ENCODE results near the gene SAXO2.
"Not testable (repeated sequence)": the region's sequence is repeated elsewhere in the genome, so short reads cannot be mapped to it uniquely, and the experiment has no call there.

SAXO2 gene

GRCh38 chr15:82312586-82313349 lies 50.1 kb downstream of the SAXO2 start:
- POLR2A ChIA-PET, result no interaction called here
- no peak for DNase-seq (ENCODE audit: low read depth, low spot score)
- no peak overlapping the region for H3K4me3 ChIP-seq (ENCODE audit: low read depth, low read length)
- CTCF ChIA-PET, result no interaction called here
- no peak for TF ChIP-seq CTCF (IDR thresholded peaks at IDR 0.05; ENCODE audit: insufficient read depth, low read length, missing control alignments)

GRCh38 chr15:82313446-82313845 lies 50.8 kb downstream of the SAXO2 start:
- DNase-seq (ENCODE audit: low read depth, low spot score), result no peak
- no peak overlapping the region for H3K4me3 ChIP-seq (ENCODE audit: low read depth, low read length)
- TF ChIP-seq CTCF (IDR thresholded peaks at IDR 0.05; ENCODE audit: insufficient read depth, low read length, missing control alignments), result no peak
- POLR2A ChIA-PET, result no interaction called here
- CTCF ChIA-PET, result no interaction called here

- POLR2A ChIA-PET; DNase-seq (ENCODE audit: low read depth, low spot score); CTCF ChIA-PET; H3K4me3 ChIP-seq (ENCODE audit: low read depth, low read length): not testable (repeated sequence)
Observed at GRCh38 chr15:82313951-82314768, 51.5 kb downstream of the SAXO2 start.

- H3K4me3 ChIP-seq (ENCODE audit: low read depth, low read length), result no peak overlapping the region
- ChIA-PET CTCF (interaction anchor here (0.6 kb wide), 1 partner anchor 210 kb away, joined by 3 read pairs; no protein-coding TSS in a partner anchor), POLR2A (no interaction called here)
- TF ChIP-seq CTCF (IDR thresholded peaks at IDR 0.05; ENCODE audit: insufficient read depth, low read length, missing control alignments), result no peak
- DNase-seq (ENCODE audit: low read depth, low spot score), result no peak
Observed at GRCh38 chr15:82314769-82315518, 52.3 kb downstream of the SAXO2 start.

- ChIA-PET POLR2A (no interaction called here), CTCF (interaction anchor here (0.6 kb wide), 1 partner anchor 210 kb away, joined by 3 read pairs; no protein-coding TSS in a partner anchor)
- no peak overlapping the region for H3K4me3 ChIP-seq (ENCODE audit: low read depth, low read length)
- no peak for DNase-seq (ENCODE audit: low read depth, low spot score)
- TF ChIP-seq CTCF (IDR thresholded peaks at IDR 0.05; ENCODE audit: insufficient read depth, low read length, missing control alignments), result no peak
Observed at GRCh38 chr15:82315519-82316246, 53.1 kb downstream of the SAXO2 start.

GRCh38 chr15:82316247-82317090 lies 53.9 kb downstream of the SAXO2 start:
- POLR2A ChIA-PET; CTCF ChIA-PET; H3K4me3 ChIP-seq (ENCODE audit: low read depth, low read length): not testable (repeated sequence)

More at GRCh38 chr15:82316247-82317090, 53.9 kb downstream of the SAXO2 start:
- DNase-seq (ENCODE audit: low read depth, low spot score), result not testable (repeated sequence)
